Smooth muscle cell (in vitro differentiated cells): ENCODE results near the gene DRC7. TPM values are rescaled to one million over a fixed set of nuclear protein-coding genes. Genes with fewer than 3 reads are reported as not detected.
"Not testable (repeated sequence)": the region's sequence is repeated elsewhere in the genome, so short reads cannot be mapped to it uniquely, and the experiment has no call there.

ENCODE experiments used
- DNase-seq: peaks from one replicate; lab custom pipeline; 2025; ENCODE audit not compliant: unreplicated experiment; lab: John Stamatoyannopoulos, UW
- H2AFZ ChIP-seq: fragments of 200-600 bp; sonication (generic); 2 replicates; pipeline ENCODE4 v1.6.0; 2016; ENCODE audit warnings: antibody characterized with exemption, low read depth, mild to moderate bottlenecking
- H3F3A ChIP-seq: fragments of 200-600 bp; sonication (generic); 2 replicates; pipeline ENCODE4 v1.6.0; 2017; ENCODE audit warnings: antibody characterized with exemption, low read depth
- H3K27ac ChIP-seq: fragments of 200-600 bp; sonication (generic); 2 replicates; pipeline ENCODE4 v1.5.1; 2016; ENCODE audit warnings: low read depth, mild to moderate bottlenecking
- H3K27me3 ChIP-seq: fragments of 200-600 bp; sonication (generic); 2 replicates; pipeline ENCODE4 v1.6.1; 2016; ENCODE audit warnings: low read depth, mild to moderate bottlenecking
- H3K36me3 ChIP-seq: fragments of 200-600 bp; sonication (generic); 2 replicates; pipeline ENCODE4 v1.5.1; 2016; ENCODE audit warnings: low read depth
- H3K4me1 ChIP-seq: fragments of 200-600 bp; sonication (generic); 2 replicates; pipeline ENCODE4 v1.5.1; 2016; ENCODE audit warnings: low read depth
- H3K4me2 ChIP-seq: fragments of 200-600 bp; sonication (generic); 2 replicates; pipeline ENCODE4 v1.6.0; 2016; ENCODE audit warnings: mild to moderate bottlenecking
- H3K4me3 ChIP-seq: fragments of 200-600 bp; sonication (generic); 2 replicates; pipeline ENCODE4 v1.5.1; 2016; ENCODE audit warnings: mild to moderate bottlenecking
- H3K79me2 ChIP-seq: fragments of 200-600 bp; sonication (generic); 2 replicates; pipeline ENCODE4 v1.6.0; 2016; ENCODE audit warnings: low read depth, mild to moderate bottlenecking
- H3K9ac ChIP-seq: fragments of 200-600 bp; sonication (generic); 2 replicates; pipeline ENCODE4 v1.6.0; 2016; ENCODE audit warnings: low read depth
- H3K9me3 ChIP-seq: fragments of 200-600 bp; sonication (generic); replicated peaks from 2 replicates; pipeline ENCODE4 v1.5.1; 2016; ENCODE audit warnings: low read depth
- H4K20me1 ChIP-seq: fragments of 200-600 bp; sonication (generic); 2 replicates; pipeline ENCODE4 v1.6.0; 2016; ENCODE audit warnings: low read depth
- WGBS: methylation state at CpG from one replicate; pipeline ENCODE4 v1.1.7; 2016; ENCODE audit warnings: low lambda C conversion rate; 5-methylcytosine and 5-hydroxymethylcytosine counted together
- microRNA-seq: library from miRNA; unstranded; fragments of <30 nt; microRNA quantifications from one replicate; pipeline ENCODE4, GENCODE V29; 2016; ENCODE audit warnings: borderline number of aligned reads
- polyA plus RNA-seq: library from polyadenylated mRNA; unstranded; fragments of >200 nt; fragmentation: Nextera tagmentation; extraction: Ambion mirVana; gene quantifications from 2 replicates; pipeline ENCODE4 v1.2.1, GENCODE V29; 2016
- small RNA-seq: library from RNA; depleted of rRNA; stranded (forward); fragments of <200 nt; gene quantifications from one replicate; pipeline ENCODE3, GENCODE V24; 2014
- total RNA-seq: library from RNA; depleted of rRNA; stranded (reverse); fragments of >200 nt; gene quantifications from 2 replicates; pipeline ENCODE4 v1.2.3, GENCODE V29; 2014
- TF ChIP-seq, protein P1 (sequence below): fragments of 200-600 bp; sonication (generic); IDR thresholded peaks from 2 replicates; pipeline ENCODE4 v1.5.1; 2017; ENCODE audit warnings: borderline replicate concordance, mild to moderate bottlenecking, antibody characterized with exemption; ENCODE audit not compliant: insufficient read depth, poor library complexity, severe bottlenecking

The DRC7 gene
- total and polyA plus RNA-seq, 2 experiments from 2014 or later, result 0.94 TPM; not detected in 1

- peaks cover 52% of the 10 kb centered on the region for H4K20me1 ChIP-seq
- H3K4me1 ChIP-seq, result peaks cover 3% of the 10 kb centered on the region
- no peak for DNase-seq
- no peak overlapping the region for H3K4me2 ChIP-seq
- no peak overlapping the region for H3K4me3 ChIP-seq
- H3K9ac ChIP-seq, result no peak overlapping the region
- no peak overlapping the region for H3K27ac ChIP-seq
- H3K27me3 ChIP-seq, result no peaks in the 10 kb centered on the region
- no peaks in the 10 kb centered on the region for H3F3A ChIP-seq
- WGBS, result 47% methylated on average over 23 of the region's 23 CpGs
- no peak overlapping the region for H2AFZ ChIP-seq
- no peaks in the 10 kb centered on the region for H3K9me3 ChIP-seq
- H3K79me2 ChIP-seq, result no peaks in the 10 kb centered on the region
- H3K36me3 ChIP-seq, result no peaks in the 10 kb centered on the region
- TF ChIP-seq, protein P1, sequence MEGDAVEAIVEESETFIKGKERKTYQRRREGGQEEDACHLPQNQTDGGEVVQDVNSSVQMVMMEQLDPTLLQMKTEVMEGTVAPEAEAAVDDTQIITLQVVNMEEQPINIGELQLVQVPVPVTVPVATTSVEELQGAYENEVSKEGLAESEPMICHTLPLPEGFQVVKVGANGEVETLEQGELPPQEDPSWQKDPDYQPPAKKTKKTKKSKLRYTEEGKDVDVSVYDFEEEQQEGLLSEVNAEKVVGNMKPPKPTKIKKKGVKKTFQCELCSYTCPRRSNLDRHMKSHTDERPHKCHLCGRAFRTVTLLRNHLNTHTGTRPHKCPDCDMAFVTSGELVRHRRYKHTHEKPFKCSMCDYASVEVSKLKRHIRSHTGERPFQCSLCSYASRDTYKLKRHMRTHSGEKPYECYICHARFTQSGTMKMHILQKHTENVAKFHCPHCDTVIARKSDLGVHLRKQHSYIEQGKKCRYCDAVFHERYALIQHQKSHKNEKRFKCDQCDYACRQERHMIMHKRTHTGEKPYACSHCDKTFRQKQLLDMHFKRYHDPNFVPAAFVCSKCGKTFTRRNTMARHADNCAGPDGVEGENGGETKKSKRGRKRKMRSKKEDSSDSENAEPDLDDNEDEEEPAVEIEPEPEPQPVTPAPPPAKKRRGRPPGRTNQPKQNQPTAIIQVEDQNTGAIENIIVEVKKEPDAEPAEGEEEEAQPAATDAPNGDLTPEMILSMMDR, result peak; percentile 16
Measured at GRCh38 chr16:57775661-57776469, 81.3 kb downstream of the DRC7 start.

DNA sequence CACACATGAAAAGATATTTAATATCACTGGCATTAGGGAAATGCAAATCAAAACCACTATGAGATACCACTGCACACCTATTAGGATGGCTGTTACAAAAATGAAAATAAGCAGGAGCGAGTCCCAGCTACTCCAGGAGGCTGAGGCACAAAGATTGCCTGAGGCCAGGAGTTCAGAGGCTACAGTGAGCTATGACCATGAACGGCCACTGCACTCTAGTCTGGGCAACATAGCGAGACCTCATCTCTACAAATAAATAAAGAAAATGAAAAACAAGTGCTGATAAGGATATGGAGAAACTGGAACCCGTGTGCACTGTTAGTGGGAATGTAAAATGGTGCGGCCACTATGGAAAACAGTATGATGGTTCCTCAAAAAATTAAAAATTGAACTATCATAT, 84.1 kb downstream of the DRC7 start:
- TF ChIP-seq, protein P1, result no peak
- Histone ChIP-seq H3K36me3 (no peaks in the 10 kb centered on the region), H3K27me3 (no peaks in the 10 kb centered on the region), H3K4me2 (no peak overlapping the region), H3K9ac (no peak overlapping the region), H3K27ac (no peak overlapping the region), H3F3A (no peaks in the 10 kb centered on the region), H3K4me1 (peaks cover 3% of the 10 kb centered on the region), H3K4me3 (no peak overlapping the region), H3K9me3 (no peaks in the 10 kb centered on the region), H2AFZ (no peak overlapping the region), H4K20me1 (peaks cover 69% of the 10 kb centered on the region), H3K79me2 (no peaks in the 10 kb centered on the region)
- no peak for DNase-seq
- WGBS, result 90% methylated on average over 5 of the region's 5 CpGs

DNA sequence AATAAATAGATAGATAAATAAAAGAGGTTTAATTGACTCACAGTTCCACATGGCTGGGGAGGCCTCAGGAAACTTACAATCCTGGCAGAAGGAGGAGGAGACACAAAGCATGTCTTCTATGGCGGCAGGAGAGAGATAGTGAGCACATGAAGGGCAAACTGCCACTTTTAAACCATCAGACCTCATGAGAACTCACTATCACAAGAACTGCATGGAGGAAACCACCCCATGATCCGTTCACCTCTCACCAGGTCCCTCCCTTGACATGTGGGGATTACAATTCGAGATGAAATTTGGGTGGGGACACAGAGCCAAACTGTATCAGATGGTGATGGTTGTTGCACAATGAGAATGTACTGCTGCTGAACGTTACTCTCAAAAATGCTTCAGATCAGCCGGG, 85.2 kb downstream of the DRC7 start:
- not testable (repeated sequence) for H3K4me2 ChIP-seq, DNase-seq, H3K4me3 ChIP-seq, H3K9ac ChIP-seq, H3K79me2 ChIP-seq, H3K27ac ChIP-seq, H2AFZ ChIP-seq, H3K36me3 ChIP-seq, H3K9me3 ChIP-seq, H3F3A ChIP-seq, H3K4me1 ChIP-seq, H3K27me3 ChIP-seq
- 95% methylated on average over 5 of the region's 5 CpGs for WGBS
- peaks cover 72% of the 10 kb centered on the region for H4K20me1 ChIP-seq

DNA sequence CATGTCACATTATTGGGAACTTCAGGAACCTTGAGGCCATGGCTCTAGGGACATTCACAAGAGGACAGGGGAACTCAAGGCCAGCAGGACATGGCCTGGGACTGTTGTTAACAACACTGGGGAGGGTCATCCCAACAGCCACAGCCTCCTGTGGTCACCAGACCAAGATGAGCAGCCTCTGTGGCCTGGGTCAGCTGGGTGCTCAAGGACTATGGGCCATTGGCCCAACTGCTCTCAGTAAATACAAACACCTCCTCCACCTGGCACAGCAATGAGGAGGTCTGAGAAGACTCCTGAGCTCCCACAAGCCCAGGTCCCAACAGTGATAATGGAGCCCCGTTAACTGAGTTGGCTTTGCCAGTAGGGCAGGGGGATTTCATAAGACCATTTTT, 86.7 kb downstream of the DRC7 start:
- Histone ChIP-seq H3K4me3 (no peak overlapping the region), H3K36me3 (no peaks in the 10 kb centered on the region), H3K79me2 (no peaks in the 10 kb centered on the region), H3K27me3 (no peaks in the 10 kb centered on the region), H4K20me1 (peaks cover 82% of the 10 kb centered on the region), H2AFZ (no peak overlapping the region), H3K4me1 (no peaks in the 10 kb centered on the region), H3K9ac (no peak overlapping the region), H3K9me3 (no peaks in the 10 kb centered on the region), H3K27ac (no peak overlapping the region), H3K4me2 (no peak overlapping the region), H3F3A (no peaks in the 10 kb centered on the region)
- WGBS, result 100% methylated on average over 1 of the region's 1 CpG
- no peak for DNase-seq
- TF ChIP-seq, protein P1, result no peak

Small RNA genes lying within 50 kb of the gene (microRNA-seq; reads per million reads assigned to microRNA genes)
- not detected for gene MIR6772

Small RNA genes lying within 50 kb of the gene (small RNA-seq; reads per million reads assigned to genes)
- gene MIR6772, result 0.16 reads per million

Other genes with a start within 250 kb of the DRC7 start
- gene CIAPIN1, start 247.4 kb upstream of the DRC7 start, total RNA-seq, result 36.6 and 39.5 TPM in 2 replicates
- gene CIAPIN1, start 247.4 kb upstream of the DRC7 start, polyA plus RNA-seq, result 58.1 and 67.4 TPM in 2 replicates
- gene COQ9, start 247.3 kb upstream of the DRC7 start, total RNA-seq, result 34.7 and 38.1 TPM in 2 replicates
- 59.7 and 62.1 TPM in 2 replicates for gene COQ9, start 247.3 kb upstream of the DRC7 start, polyA plus RNA-seq
- gene POLR2C, start 232.1 kb upstream of the DRC7 start, total RNA-seq, result 60.9 and 90.0 TPM in 2 replicates
- 58.0 and 67.3 TPM in 2 replicates for gene POLR2C, start 232.1 kb upstream of the DRC7 start, polyA plus RNA-seq
- 36.5 and 43.5 TPM in 2 replicates for gene DOK4, start 208.3 kb upstream of the DRC7 start, total RNA-seq
- gene DOK4, start 208.3 kb upstream of the DRC7 start, polyA plus RNA-seq, result 73.6 and 95.6 TPM in 2 replicates
- gene CCDC102A, start 158.2 kb upstream of the DRC7 start, total RNA-seq, result 10.8 and 13.4 TPM in 2 replicates
- gene CCDC102A, start 158.2 kb upstream of the DRC7 start, polyA plus RNA-seq, result 21.9 and 25.3 TPM in 2 replicates
- not detected in 2 replicates for gene ADGRG5, start 152.2 kb upstream of the DRC7 start, total RNA-seq
- gene ADGRG5, start 152.2 kb upstream of the DRC7 start, polyA plus RNA-seq, result not detected in 2 replicates
- 27.3 and 32.0 TPM in 2 replicates for gene ADGRG1, start 66.2 kb upstream of the DRC7 start, total RNA-seq
- 15.3 and 71.2 TPM in 2 replicates for gene ADGRG1, start 66.2 kb upstream of the DRC7 start, polyA plus RNA-seq
- gene ADGRG3, start 26.5 kb upstream of the DRC7 start, total RNA-seq, result 0.13 TPM in 1 of 2 replicates, not detected in the other
- gene ADGRG3, start 26.5 kb upstream of the DRC7 start, polyA plus RNA-seq, result not detected in 2 replicates
- 11.9 and 15.5 TPM in 2 replicates for gene KATNB1, start 41.0 kb downstream of the DRC7 start, total RNA-seq
- 14.2 and 23.6 TPM in 2 replicates for gene KATNB1, start 41.0 kb downstream of the DRC7 start, polyA plus RNA-seq
- 28.0 and 30.6 TPM in 2 replicates for gene KIFC3, start 107.7 kb downstream of the DRC7 start, total RNA-seq
- gene KIFC3, start 107.7 kb downstream of the DRC7 start, polyA plus RNA-seq, result 50.2 and 51.6 TPM in 2 replicates